Adrenal gland (tissue), 12 donors: ENCODE results near the gene KLF13. TPM values are rescaled to one million over a fixed set of nuclear protein-coding genes. Genes with fewer than 3 reads are reported as not detected.

ENCODE experiments used
- DNase-seq, 7 donors: peaks; one replicate each; pipeline ENCODE4 v3.0.0-alpha.2; 2019 to 2020
- H3K27ac ChIP-seq, 5 donors: fragments of 200-600 bp; sonication (generic) in 4 of 5; 1 replicate in 3 of 5; 2 replicates in 2 of 5; pipeline versions ENCODE4 v1.5.1 to v1.8.0; 2016 to 2020; ENCODE audit warnings: mild to moderate bottlenecking in 1 of 5
- H3K27me3 ChIP-seq: fragments of 200-600 bp; 2 replicates; pipeline ENCODE4 v1.8.0; 2021
- H3K36me3 ChIP-seq, 2 donors: fragments of 200-600 bp; replicated peaks in 1 of 2; 1 replicate in 1 of 2; 2 replicates in 1 of 2; pipeline versions ENCODE4 v1.5.1 to v1.8.0; 2018 to 2022
- H3K4me1 ChIP-seq, 2 donors: fragments of 200-600 bp; replicated peaks in 1 of 2; 1 replicate in 1 of 2; 2 replicates in 1 of 2; pipeline versions ENCODE4 v1.5.1 to v1.8.0; 2018 to 2021
- H3K4me3 ChIP-seq, 4 donors: fragments of 200-600 bp; sonication (generic) in 3 of 4; one replicate each; pipeline ENCODE4 v1.5.1; 2016 to 2018
- H3K9me3 ChIP-seq, 3 donors: fragments of 200-600 bp; sonication (generic) in 1 of 3; replicated peaks in 1 of 3; 1 replicate in 2 of 3; 2 replicates in 1 of 3; pipeline versions ENCODE4 v1.5.1 to v1.8.0; 2016 to 2021
- POLR2A ChIP-seq, 2 donors: fragments of 450-650 bp; IDR thresholded peaks; one replicate each; pipeline ENCODE4 v1.6.1; 2017; ENCODE audit warnings: antibody characterized with exemption in 2 of 2, mild to moderate bottlenecking in 2 of 2, moderate library complexity in 1 of 2
- WGBS, 4 donors: extraction: QIAGEN DNeasy Blood & Tissue Kit in 2 of 4; methylation state at CpG; one replicate each; pipeline versions ENCODE4 v1.1.5 to v1.1.7; 2013 to 2017; 5-methylcytosine and 5-hydroxymethylcytosine counted together
- intact Hi-C, 2 donors: fragments of 100-400 bp; cut with DNase I; formaldehyde crosslinking; loops; one replicate each; pipeline versions ENCODE4 v1.14.1 to v1.15.0; 2022 to 2023
- polyA plus RNA-seq, 3 donors: library from polyadenylated mRNA; stranded (reverse); fragments of 200-250 nt in 2 of 3; fragments of 350-450 nt in 1 of 3; fragmentation: Illumina TruSeq in 1 of 3; extraction: RNeasy Lipid Tissue Mini Kit (QIAGEN cat#74804) in 1 of 3; gene quantifications; one replicate each; pipeline ENCODE4 v1.2.3, GENCODE V29; 2013 to 2014
- total RNA-seq, 9 donors: library from RNA; depleted of rRNA in 4 of 9; stranded (reverse); fragments of >200 nt in 4 of 9; fragments of 120-200 nt in 1 of 9; fragmentation: NEBNext Ultra II Directional in 1 of 9; extraction: Animal tissue kit (Norgen Biotek cat#: 25700) in 1 of 9; gene quantifications; one replicate each; pipeline versions ENCODE4 v1.1.0 to v1.2.4, GENCODE V29; 2013 to 2023
- TF ChIP-seq, protein P1 (sequence below), 6 experiments: fragments of 450-650 bp in 4 of 6; fragments of 200-600 bp in 2 of 6; sonication (generic) in 1 of 6; IDR thresholded peaks; 1 replicate in 5 of 6; 2 replicates in 1 of 6; pipeline versions ENCODE4 v1.5.1 to v1.8.0; 2016 to 2021; ENCODE audit warnings: antibody characterized with exemption in 6 of 6, mild to moderate bottlenecking in 2 of 6, moderate library complexity in 1 of 6
- donor health status: healthy with polysubstance abuse.
- donor health status: Bipolar disorder and iron deficiency.
- donor health status: DM: yes; HTN: yes; CAD: no.
- donor health status: DM: no; HTN: no; CAD: no.
- donor health status: DM: no; HTN: no; CAD: no.
- donor health status: DM: yes; HTN: yes; CAD: no.

The KLF13 gene
- total and polyA plus RNA-seq, 12 donors = 8.4 to 65.9 (median 31.9) TPM

DNA sequence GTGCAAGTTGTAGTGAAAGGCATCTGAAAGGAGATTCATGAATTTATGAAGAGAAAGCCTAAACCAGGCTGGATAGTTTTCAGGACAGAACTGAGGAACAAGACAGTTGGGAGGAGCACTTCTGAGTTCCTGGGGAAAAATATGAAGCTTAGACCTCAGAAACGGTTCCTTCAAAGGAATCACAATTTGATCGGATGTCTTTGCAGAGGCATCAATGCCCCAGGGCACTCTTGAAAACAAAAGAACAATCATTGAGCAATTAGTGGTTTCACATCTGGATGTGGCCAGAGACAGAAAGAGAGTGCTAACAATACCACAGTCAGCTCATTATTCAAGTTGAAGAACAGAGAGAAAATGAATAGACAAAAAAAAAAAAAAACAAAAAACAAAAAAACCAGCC lies 86.2 kb downstream of the KLF13 start:
- WGBS, 4 donors = 63 to 85% (median 78%) methylated on average over 2 of the region's 2 CpGs
- Histone ChIP-seq H3K4me3 (no peak overlapping the region), H3K27me3 (no peaks in the 10 kb centered on the region), H3K9me3 (peaks cover 0 to 6% (median 5%) of the 10 kb centered on the region in 3 donors), H3K36me3 (no peaks in the 10 kb centered on the region), H3K4me1 (no peaks in the 10 kb centered on the region), H3K27ac (no peak overlapping the region)
- intact Hi-C loops = no loop called here
- TF ChIP-seq, protein P1, sequence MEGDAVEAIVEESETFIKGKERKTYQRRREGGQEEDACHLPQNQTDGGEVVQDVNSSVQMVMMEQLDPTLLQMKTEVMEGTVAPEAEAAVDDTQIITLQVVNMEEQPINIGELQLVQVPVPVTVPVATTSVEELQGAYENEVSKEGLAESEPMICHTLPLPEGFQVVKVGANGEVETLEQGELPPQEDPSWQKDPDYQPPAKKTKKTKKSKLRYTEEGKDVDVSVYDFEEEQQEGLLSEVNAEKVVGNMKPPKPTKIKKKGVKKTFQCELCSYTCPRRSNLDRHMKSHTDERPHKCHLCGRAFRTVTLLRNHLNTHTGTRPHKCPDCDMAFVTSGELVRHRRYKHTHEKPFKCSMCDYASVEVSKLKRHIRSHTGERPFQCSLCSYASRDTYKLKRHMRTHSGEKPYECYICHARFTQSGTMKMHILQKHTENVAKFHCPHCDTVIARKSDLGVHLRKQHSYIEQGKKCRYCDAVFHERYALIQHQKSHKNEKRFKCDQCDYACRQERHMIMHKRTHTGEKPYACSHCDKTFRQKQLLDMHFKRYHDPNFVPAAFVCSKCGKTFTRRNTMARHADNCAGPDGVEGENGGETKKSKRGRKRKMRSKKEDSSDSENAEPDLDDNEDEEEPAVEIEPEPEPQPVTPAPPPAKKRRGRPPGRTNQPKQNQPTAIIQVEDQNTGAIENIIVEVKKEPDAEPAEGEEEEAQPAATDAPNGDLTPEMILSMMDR (IDR thresholded peaks at IDR 0.05) = no peak
- no peak for TF ChIP-seq POLR2A (IDR thresholded peaks at IDR 0.05)
- no peak for DNase-seq

DNA sequence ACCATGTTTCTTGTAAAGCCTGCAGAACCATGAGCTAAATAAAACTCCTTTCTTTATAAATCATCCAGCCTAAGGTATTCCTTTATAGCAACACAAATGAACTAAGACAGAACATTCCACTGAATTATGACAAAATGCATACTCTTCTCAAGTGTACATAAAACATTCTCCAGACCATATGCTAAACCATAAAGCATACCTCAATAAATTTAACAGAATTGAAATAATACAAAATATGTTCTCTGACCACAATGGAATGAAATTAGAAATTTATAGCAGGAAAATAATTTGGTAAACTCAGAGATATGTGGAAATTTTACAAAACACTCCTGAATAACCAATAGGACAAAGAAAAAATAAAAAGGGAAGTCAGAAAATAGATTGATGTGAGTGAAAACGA lies 88.6 kb downstream of the KLF13 start:
- TF ChIP-seq, protein P1 (IDR thresholded peaks at IDR 0.05) = no peak
- no peak for TF ChIP-seq POLR2A (IDR thresholded peaks at IDR 0.05)
- H3K4me3 ChIP-seq = no peak overlapping the region
- no peak for DNase-seq
- H3K4me1 ChIP-seq = no peaks in the 10 kb centered on the region
- H3K27me3 ChIP-seq = no peaks in the 10 kb centered on the region
- peaks cover 0 to 8% (median 0%) of the 10 kb centered on the region in 3 donors for H3K9me3 ChIP-seq
- no peaks in the 10 kb centered on the region for H3K36me3 ChIP-seq
- no peak overlapping the region for H3K27ac ChIP-seq
- intact Hi-C loops = no loop called here
- 39 to 60% (median 50%) methylated on average over 1 of the region's 1 CpG for WGBS, 4 donors

DNA sequence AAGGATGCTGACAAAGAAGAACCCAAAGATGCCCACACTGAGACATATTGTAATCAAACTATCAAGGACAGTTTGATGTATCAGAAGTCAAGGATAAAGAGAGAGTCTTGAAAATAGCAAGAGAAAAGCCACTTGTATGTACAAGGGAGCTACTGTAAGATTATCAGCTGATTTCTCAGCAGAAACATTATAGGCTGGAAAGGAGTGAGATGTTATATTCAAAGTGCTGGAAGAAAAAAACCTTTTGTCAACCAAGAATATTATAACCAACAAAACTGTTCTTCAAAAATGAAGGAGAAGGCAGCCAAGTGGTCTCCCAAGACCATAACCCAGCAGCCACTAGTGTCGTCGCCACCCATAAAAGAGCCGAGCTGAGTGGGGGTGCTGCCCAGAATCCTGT lies 93.2 kb downstream of the KLF13 start:
- Histone ChIP-seq H3K4me3 (no peak overlapping the region), H3K27ac (no peak overlapping the region), H3K27me3 (no peaks in the 10 kb centered on the region), H3K36me3 (no peaks in the 10 kb centered on the region), H3K4me1 (no peaks in the 10 kb centered on the region), H3K9me3 (peaks cover 0 to 8% (median 0%) of the 10 kb centered on the region in 3 donors)
- no peak for DNase-seq
- intact Hi-C loops = no loop called here
- no peak for TF ChIP-seq POLR2A (IDR thresholded peaks at IDR 0.05)
- TF ChIP-seq, protein P1 (IDR thresholded peaks at IDR 0.05) = no peak
- 94 to 97% (median 96%) methylated on average over 3 of the region's 3 CpGs for WGBS, 4 donors

- no peak for DNase-seq
- 87 to 100% (median 96%) methylated on average over 1 of the region's 1 CpG for WGBS, 4 donors
- Histone ChIP-seq H3K9me3 (no peaks in the 10 kb centered on the region), H3K36me3 (no peaks in the 10 kb centered on the region), H3K4me1 (no peaks in the 10 kb centered on the region), H3K27me3 (no peaks in the 10 kb centered on the region), H3K4me3 (no peak overlapping the region), H3K27ac (no peak overlapping the region)
- intact Hi-C loops = no loop called here
- no peak for TF ChIP-seq POLR2A (IDR thresholded peaks at IDR 0.05)
- TF ChIP-seq, protein P1 (IDR thresholded peaks at IDR 0.05) = no peak
These were observed 100.8 kb downstream of the KLF13 start for GRCh38 chr15:31427411-31427810.

Other genes starting within 250 kb of the KLF13 start
- not detected for gene TRPM1, start 225.1 kb upstream of the KLF13 start, total RNA-seq
- gene TRPM1, start 225.1 kb upstream of the KLF13 start, polyA plus RNA-seq = under 1 TPM in 1 of 3 donors, not detected in 2; 0.34 TPM